CD14-positive monocyte (primary cell): ENCODE data around the gene MCCD1. TPM values are rescaled to one million over a fixed set of nuclear protein-coding genes. Genes with fewer than 3 reads are reported as not detected.
"Not testable (repeated sequence)": the region's sequence is repeated elsewhere in the genome, so short reads cannot be mapped to it uniquely, and the experiment has no call there.

ENCODE experiments used
- DNase-seq, 3 donors: peaks; one replicate each; pipeline ENCODE4 v3.0.0-alpha.2; 2011 to 2022
- H2AFZ ChIP-seq: 2 replicates; pipeline ENCODE4 v1.6.0; 2012; ENCODE audit warnings: mild to moderate bottlenecking, low read depth, low read length, inconsistent platforms; ENCODE audit not compliant: insufficient read depth, poor library complexity, severe bottlenecking
- H3K27ac ChIP-seq, 2 donors: 1 replicate in 1 of 2; 2 replicates in 1 of 2; pipeline ENCODE4 v1.5.1; 2012 to 2013; ENCODE audit warnings: low read length in 2 of 2, control low read depth in 1 of 2, inconsistent platforms in 1 of 2, low read depth in 1 of 2, mild to moderate bottlenecking in 1 of 2
- H3K27me3 ChIP-seq, 2 donors: one replicate each; pipeline versions ENCODE4 v1.6.0 to v1.6.1; 2011 to 2013; ENCODE audit warnings: low read length in 2 of 2; ENCODE audit not compliant: control insufficient read depth in 2 of 2, insufficient read depth in 2 of 2
- H3K36me3 ChIP-seq, 2 donors: replicated peaks in 1 of 2; 1 replicate in 1 of 2; 2 replicates in 1 of 2; pipeline versions ENCODE4 v1.5.1 to v1.6.1; 2012 to 2013; ENCODE audit warnings: low read length in 2 of 2, control low read depth in 1 of 2, inconsistent platforms in 1 of 2, mild to moderate bottlenecking in 1 of 2; ENCODE audit not compliant: insufficient read depth in 2 of 2, control insufficient read depth in 1 of 2
- H3K4me1 ChIP-seq, 2 donors: 1 replicate in 1 of 2; 2 replicates in 1 of 2; pipeline versions ENCODE4 v1.5.1 to v1.6.1; 2012 to 2013; ENCODE audit warnings: low read length in 2 of 2, control low read depth in 1 of 2, inconsistent platforms in 1 of 2, mild to moderate bottlenecking in 1 of 2, moderate library complexity in 1 of 2; ENCODE audit not compliant: insufficient read depth in 2 of 2, control insufficient read depth in 1 of 2
- H3K4me2 ChIP-seq: replicated peaks from 2 replicates; pipeline ENCODE3; 2012; ENCODE audit warnings: low read length, moderate library complexity, mild to moderate bottlenecking; ENCODE audit not compliant: poor library complexity, severe bottlenecking; ENCODE audit errors: extremely low read depth
- H3K4me3 ChIP-seq, 3 experiments: fragments of 200-600 bp in 1 of 3; sonication (generic) in 1 of 3; replicated peaks in 1 of 3; 1 replicate in 2 of 3; 2 replicates in 1 of 3; pipeline ENCODE4 v1.5.1; 2011 to 2013; ENCODE audit warnings: low read length in 3 of 3, mild to moderate bottlenecking in 3 of 3, control low read depth in 2 of 3, low read depth in 2 of 3, inconsistent platforms in 1 of 3, moderate library complexity in 1 of 3
- H3K79me2 ChIP-seq: 2 replicates; pipeline ENCODE4 v1.6.0; 2012; ENCODE audit warnings: mild to moderate bottlenecking, control low read depth, inconsistent platforms, low read length, moderate library complexity; ENCODE audit not compliant: insufficient read depth
- H3K9ac ChIP-seq: 2 replicates; pipeline ENCODE4 v1.6.0; 2017; ENCODE audit warnings: low read length, mild to moderate bottlenecking; ENCODE audit not compliant: insufficient read depth, poor library complexity, severe bottlenecking
- H3K9me3 ChIP-seq, 2 donors: replicated peaks in 1 of 2; 1 replicate in 1 of 2; 2 replicates in 1 of 2; pipeline versions ENCODE4 v1.5.1 to v1.6.1; 2012 to 2013; ENCODE audit warnings: low read length in 2 of 2, control low read depth in 1 of 2; ENCODE audit not compliant: control insufficient read depth in 1 of 2, insufficient read depth in 1 of 2
- H4K20me1 ChIP-seq: 2 replicates; pipeline ENCODE4 v1.6.0; 2012; ENCODE audit warnings: mild to moderate bottlenecking, low read length, control low read depth, moderate library complexity; ENCODE audit not compliant: insufficient read depth
- H3K27ac Mint-ChIP-seq, 7 donors: one replicate each; pipeline ENCODE4 v1.8.0; 2020; ENCODE audit warnings: mild to moderate bottlenecking in 7 of 7, mixed read lengths in 7 of 7, moderate library complexity in 6 of 7, inconsistent platforms in 2 of 7
- H3K27me3 Mint-ChIP-seq, 3 donors: one replicate each; pipeline ENCODE4 v1.8.0; 2021 to 2022; ENCODE audit warnings: low read depth in 3 of 3, mild to moderate bottlenecking in 3 of 3, mixed read lengths in 3 of 3, moderate library complexity in 3 of 3, inconsistent platforms in 1 of 3
- H3K36me3 Mint-ChIP-seq, 2 donors: one replicate each; pipeline ENCODE4 v1.8.0; 2020; ENCODE audit warnings: mixed read lengths in 2 of 2, inconsistent platforms in 1 of 2, mild to moderate bottlenecking in 1 of 2
- H3K4me1 Mint-ChIP-seq: one replicate; pipeline ENCODE4 v1.8.0; 2020; ENCODE audit warnings: mild to moderate bottlenecking, mixed read lengths
- H3K4me3 Mint-ChIP-seq, 2 donors: one replicate each; pipeline ENCODE4 v1.8.0; 2020; ENCODE audit warnings: mild to moderate bottlenecking in 2 of 2, mixed read lengths in 2 of 2, moderate library complexity in 1 of 2
- H3K9me3 Mint-ChIP-seq, 7 donors: one replicate each; pipeline ENCODE4 v1.8.0; 2020 to 2022; ENCODE audit warnings: mixed read lengths in 7 of 7, mild to moderate bottlenecking in 6 of 7, moderate library complexity in 6 of 7, inconsistent platforms in 2 of 7
- WGBS: methylation state at CpG from one replicate; pipeline ENCODE4 v1.1.5; 2013; ENCODE audit warnings: missing lambda C conversion rate; ENCODE audit not compliant: insufficient coverage; 5-methylcytosine and 5-hydroxymethylcytosine counted together
- intact Hi-C, 2 donors: fragments of 100-400 bp; cut with micrococcal nuclease; formaldehyde crosslinking; loops; one replicate each; pipeline versions ENCODE4 v1.15.0 to v1.15.1; 2023
- polyA plus RNA-seq, 3 donors: library from polyadenylated mRNA; depleted of rRNA in 1 of 3; unstranded in 2 of 3; stranded (reverse) in 1 of 3; fragments of 300-500 nt in 2 of 3; fragments of >200 nt in 1 of 3; fragmentation: Illumina TruSeq in 2 of 3; gene quantifications; 1 replicate in 2 of 3; 2 replicates in 1 of 3; pipeline ENCODE4 v1.2.3, GENCODE V29; 2012 to 2021
- TF ChIP-seq, protein P1 (sequence below): fragments of 200-600 bp; IDR thresholded peaks from one replicate; pipeline ENCODE4 v1.8.0; 2022; ENCODE audit warnings: antibody characterized with exemption, mild to moderate bottlenecking

The MCCD1 gene
- polyA plus RNA-seq, 3 donors: not detected

- H3K9me3 Mint-ChIP-seq: peaks cover 0 to 2% (median 0%) of the 10 kb centered on the region in 7 donors
- H3K9ac ChIP-seq: no peak overlapping the region
- peak overlapping the region in 1 of 2 donors; percentile 30 for H3K4me3 Mint-ChIP-seq
- H3K4me1 ChIP-seq: peaks cover 14 to 32% of the 10 kb centered on the region in 2 donors
- H3K4me2 ChIP-seq: no peak overlapping the region
- H3K79me2 ChIP-seq: peaks cover 94% of the 10 kb centered on the region
- no peaks in the 10 kb centered on the region for H3K27me3 ChIP-seq
- peak in 2 of 3 donors; percentile 20 to 25 for DNase-seq
- peaks cover 50% of the 10 kb centered on the region for H3K4me1 Mint-ChIP-seq
- no peaks in the 10 kb centered on the region for H3K9me3 ChIP-seq
- peaks cover 0 to 2% (median 0%) of the 10 kb centered on the region in 3 donors for H3K27me3 Mint-ChIP-seq
- peaks cover 30 to 35% of the 10 kb centered on the region in 2 donors for H3K36me3 Mint-ChIP-seq
- H3K27ac ChIP-seq: peak overlapping the region in 1 of 2 donors; percentile 34
- H3K36me3 ChIP-seq: peaks cover 27 to 28% of the 10 kb centered on the region in 2 donors
- peaks cover 98% of the 10 kb centered on the region for H4K20me1 ChIP-seq
- peak overlapping the region in 3 of 7 donors; percentile 6 to 58 (median 22) for H3K27ac Mint-ChIP-seq
- TF ChIP-seq, protein P1, sequence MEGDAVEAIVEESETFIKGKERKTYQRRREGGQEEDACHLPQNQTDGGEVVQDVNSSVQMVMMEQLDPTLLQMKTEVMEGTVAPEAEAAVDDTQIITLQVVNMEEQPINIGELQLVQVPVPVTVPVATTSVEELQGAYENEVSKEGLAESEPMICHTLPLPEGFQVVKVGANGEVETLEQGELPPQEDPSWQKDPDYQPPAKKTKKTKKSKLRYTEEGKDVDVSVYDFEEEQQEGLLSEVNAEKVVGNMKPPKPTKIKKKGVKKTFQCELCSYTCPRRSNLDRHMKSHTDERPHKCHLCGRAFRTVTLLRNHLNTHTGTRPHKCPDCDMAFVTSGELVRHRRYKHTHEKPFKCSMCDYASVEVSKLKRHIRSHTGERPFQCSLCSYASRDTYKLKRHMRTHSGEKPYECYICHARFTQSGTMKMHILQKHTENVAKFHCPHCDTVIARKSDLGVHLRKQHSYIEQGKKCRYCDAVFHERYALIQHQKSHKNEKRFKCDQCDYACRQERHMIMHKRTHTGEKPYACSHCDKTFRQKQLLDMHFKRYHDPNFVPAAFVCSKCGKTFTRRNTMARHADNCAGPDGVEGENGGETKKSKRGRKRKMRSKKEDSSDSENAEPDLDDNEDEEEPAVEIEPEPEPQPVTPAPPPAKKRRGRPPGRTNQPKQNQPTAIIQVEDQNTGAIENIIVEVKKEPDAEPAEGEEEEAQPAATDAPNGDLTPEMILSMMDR: no peak
- no peak overlapping the region for H3K4me3 ChIP-seq
- no peak overlapping the region for H2AFZ ChIP-seq
- intact Hi-C loops: no loop called here
These were observed 26.2 kb upstream of the MCCD1 start for GRCh38 chr6:31502586-31502985.

DNA sequence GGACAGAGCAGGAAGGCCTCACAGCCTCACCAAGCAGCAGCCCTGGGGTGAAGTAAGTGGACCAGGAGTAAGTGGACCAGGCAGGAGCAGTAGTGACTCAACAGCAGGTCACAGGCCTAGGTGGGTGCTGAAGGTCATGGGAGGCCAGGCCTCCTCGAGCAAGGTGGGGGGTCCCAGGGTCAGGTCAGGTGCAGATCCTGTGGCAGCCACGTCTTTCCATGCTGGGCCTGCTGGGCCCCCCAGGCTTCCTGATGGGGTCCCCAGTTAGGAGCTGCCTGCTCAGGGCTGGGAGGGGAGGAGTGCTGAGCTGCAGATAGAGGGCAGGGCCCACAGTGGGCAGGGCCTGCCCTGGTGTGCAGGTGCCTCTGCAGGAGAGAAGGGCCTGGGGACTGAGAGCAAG, 19.7 kb upstream of the MCCD1 start:
- H3K27me3 ChIP-seq, H3K4me1 ChIP-seq, H3K4me2 ChIP-seq, intact Hi-C loops, H3K4me3 Mint-ChIP-seq, H3K9ac ChIP-seq, H3K4me3 ChIP-seq, H3K4me1 Mint-ChIP-seq, H3K27me3 Mint-ChIP-seq, H2AFZ ChIP-seq, H3K9me3 Mint-ChIP-seq, H3K27ac ChIP-seq, H3K9me3 ChIP-seq, DNase-seq: not testable (repeated sequence)
- H4K20me1 ChIP-seq: peaks cover 50% of the 10 kb centered on the region
- peaks cover 66 to 77% of the 10 kb centered on the region in 2 donors for H3K36me3 Mint-ChIP-seq
- peaks cover 63 to 67% of the 10 kb centered on the region in 2 donors for H3K36me3 ChIP-seq
- H3K27ac Mint-ChIP-seq: peak overlapping the region in 3 of 7 donors; percentile 33 to 82 (median 36)
- 50% methylated on average over 2 of the region's 2 CpGs for WGBS
- peaks cover 33% of the 10 kb centered on the region for H3K79me2 ChIP-seq
